Dermis blood vessel endothelial cell (primary cell): ENCODE measurements around the gene KRTAP1-1. TPM values are rescaled to one million over a fixed set of nuclear protein-coding genes. Genes with fewer than 3 reads are reported as not detected.
"Not testable (repeated sequence)": the region's sequence is repeated elsewhere in the genome, so short reads cannot be mapped to it uniquely, and the experiment has no call there.

Experiments used
- DNase-seq: peaks from one replicate; pipeline ENCODE4 v3.0.0; 2010
- total RNA-seq: library from RNA; depleted of rRNA; stranded (reverse); fragments of >200 nt; gene quantifications from 2 replicates; pipeline ENCODE4 v1.2.3, GENCODE V29; 2014

Gene KRTAP1-1
- total RNA-seq, 1 donor from 2014 or later, result not detected

- DNase-seq, result no peak
These were observed 31.3 kb downstream of the KRTAP1-1 start for GRCh38 chr17:41009936-41010335.

DNA sequence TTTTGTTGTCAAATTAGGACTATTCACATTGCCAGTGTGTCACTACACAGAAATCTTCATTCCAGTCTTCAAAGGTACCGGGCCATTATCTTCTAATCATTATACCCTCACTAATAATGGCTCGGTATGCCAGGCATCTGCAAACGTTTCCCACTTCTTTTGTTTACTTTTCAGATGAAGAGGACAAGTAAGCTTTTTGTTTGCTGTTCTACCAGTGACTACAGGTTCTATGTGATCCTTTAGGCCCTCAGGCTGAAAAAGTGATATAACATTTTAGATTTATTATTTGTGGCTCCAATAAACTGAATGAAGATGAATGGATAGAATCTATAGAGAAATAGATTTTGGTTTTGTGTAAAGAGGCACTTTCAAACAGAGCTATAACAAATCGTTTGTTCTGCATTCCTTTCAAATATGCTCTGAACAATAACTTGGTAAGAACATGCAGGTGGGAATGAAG, 31.9 kb downstream of the KRTAP1-1 start:
- no peak for DNase-seq

DNA sequence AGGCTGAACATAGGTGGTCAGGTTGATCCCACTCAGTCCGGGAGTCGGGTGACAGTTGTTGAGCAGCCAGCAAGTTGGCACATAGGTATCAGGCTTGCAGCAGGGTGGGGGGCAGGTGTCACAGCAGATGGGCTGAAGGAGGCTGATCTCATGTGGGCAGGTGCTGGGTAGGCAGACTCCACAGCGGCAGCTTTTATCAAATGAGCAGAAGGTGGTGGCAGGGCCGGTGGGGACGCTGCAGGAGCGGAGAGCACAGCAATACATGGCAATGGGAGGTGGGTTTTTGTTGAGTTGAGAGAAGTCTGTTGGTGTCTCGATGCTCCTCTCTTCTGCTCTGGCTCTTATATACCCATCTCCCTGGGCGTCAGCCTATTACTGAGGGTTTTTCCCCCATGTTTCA, 32.4 kb downstream of the KRTAP1-1 start, which contains the start of gene KRTAP3-1:
TSS of gene KRTAP3-1 (minus strand) at position 318 of the 400 bp plus-strand sequence. CDS start at position 264, 54 bp downstream.
- DNase-seq, result no peak

GRCh38 chr17:41004397-41004796, 36.9 kb downstream of the KRTAP1-1 start:
- DNase-seq, result no peak

GRCh38 chr17:41003926-41004325, 37.3 kb downstream of the KRTAP1-1 start:
- no peak for DNase-seq

GRCh38 chr17:41002814-41003213, 38.4 kb downstream of the KRTAP1-1 start:
- DNase-seq, result no peak

DNA sequence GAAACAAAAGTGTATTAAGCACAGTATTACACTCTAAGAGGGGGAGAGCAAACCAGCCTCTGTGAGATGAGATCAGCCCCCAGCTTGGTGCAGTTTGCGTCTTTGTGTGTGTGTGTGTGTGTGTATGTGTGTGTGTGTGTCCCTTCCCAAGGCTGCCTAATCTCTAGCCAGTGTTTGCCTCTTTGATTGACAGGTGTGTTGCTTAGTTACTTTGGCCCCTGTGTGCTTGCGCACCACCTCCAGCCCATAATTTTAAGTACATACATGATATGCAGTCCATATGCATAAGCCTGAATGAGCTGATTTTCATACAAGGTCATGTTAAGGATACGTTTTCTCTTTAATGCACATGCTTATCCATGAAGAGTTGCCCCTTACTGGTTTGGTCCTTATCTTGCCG, 39.5 kb downstream of the KRTAP1-1 start:
- DNase-seq, result no peak

GRCh38 chr17:40999563-40999962, 41.7 kb downstream of the KRTAP1-1 start, which contains the start of gene KRTAP3-2:
TSS of gene KRTAP3-2 (minus strand) at chr17:40999906. CDS start at chr17:40999853, 53 bp downstream.
- not testable (repeated sequence) for DNase-seq

DNA sequence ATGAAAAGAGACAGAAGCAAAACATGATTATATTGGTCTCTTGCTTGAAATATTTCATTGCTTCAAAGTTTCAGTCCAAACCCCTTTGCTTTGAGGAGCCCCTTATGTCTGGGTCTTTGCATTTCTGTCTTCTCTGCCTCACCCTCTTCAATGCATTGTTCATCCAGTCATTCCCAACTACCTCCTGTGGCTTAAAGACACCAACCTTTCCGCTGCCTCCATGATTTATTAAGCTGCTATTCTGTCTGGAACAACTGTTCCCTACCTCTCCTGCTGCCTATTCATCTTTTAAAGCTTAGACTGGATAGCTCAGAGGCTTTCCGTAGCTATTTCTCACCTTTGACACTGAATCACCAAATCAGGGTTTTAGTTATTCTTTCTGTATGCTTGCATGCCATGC, 43.9 kb downstream of the KRTAP1-1 start:
- no peak for DNase-seq

DNA sequence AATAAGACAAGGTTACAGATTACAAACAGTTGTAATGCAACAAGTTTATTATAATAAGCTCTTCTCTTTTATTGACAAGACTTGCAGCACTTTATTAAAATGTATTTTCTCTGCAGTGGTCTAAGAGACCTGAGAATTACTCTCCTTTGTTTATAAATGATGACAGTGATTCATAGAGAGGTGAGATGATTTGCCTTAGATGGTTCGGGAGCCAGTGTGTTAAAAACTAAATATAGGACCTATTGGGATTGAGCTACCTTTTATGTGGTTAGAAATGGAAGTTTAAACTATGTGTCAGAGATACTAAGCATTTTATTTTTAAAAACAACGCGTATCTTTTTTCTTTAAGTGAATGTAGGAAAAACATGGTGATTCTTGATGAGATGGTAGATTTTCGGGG, 44.4 kb downstream of the KRTAP1-1 start:
- no peak for DNase-seq

GRCh38 chr17:40995116-40995515, 46.1 kb downstream of the KRTAP1-1 start:
- no peak for DNase-seq

- no peak for DNase-seq
These were observed 47.4 kb downstream of the KRTAP1-1 start, which contains the start of gene KRTAP3-3 for GRCh38 chr17:40993839-40994238. TSS of gene KRTAP3-3 (minus strand) at chr17:40994164. CDS start at chr17:40994097, 67 bp downstream.

DNA sequence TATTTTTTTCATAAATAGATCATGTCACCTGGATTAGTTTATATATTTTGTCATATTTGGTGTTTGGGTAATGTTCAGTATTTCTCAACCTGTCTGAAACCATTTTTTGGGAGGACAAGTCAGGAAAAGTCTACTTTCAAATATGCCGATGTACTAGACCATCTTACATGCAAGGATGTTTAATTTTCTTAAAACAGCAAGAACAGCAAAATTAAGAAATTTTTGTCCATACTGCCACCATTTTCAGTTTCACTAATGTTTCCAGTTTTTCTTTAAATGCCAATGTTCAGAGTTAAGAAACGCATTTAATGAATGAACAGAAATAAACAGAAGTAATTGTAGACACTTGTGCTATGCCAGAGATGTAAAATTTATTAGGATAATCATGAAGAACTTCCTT, 48.2 kb downstream of the KRTAP1-1 start:
- no peak for DNase-seq

DNA sequence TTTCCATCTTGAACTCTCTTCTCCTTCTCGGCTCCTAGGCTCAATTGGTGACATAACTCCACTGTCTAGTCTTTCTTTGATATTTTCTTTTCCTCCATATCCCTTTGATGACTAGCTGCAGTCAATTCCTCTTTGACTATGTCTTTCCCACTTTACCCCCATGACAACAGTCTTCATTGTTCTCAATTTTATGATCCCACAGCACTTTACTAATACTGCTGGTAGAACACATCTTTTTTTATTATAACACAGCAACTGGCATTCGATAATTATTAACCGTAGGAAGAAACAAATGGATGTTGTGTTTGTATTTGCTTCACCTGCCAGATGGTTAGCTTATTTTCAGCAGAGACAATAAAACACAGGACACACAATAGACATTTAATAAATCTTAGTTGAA, 48.6 kb downstream of the KRTAP1-1 start:
- no peak for DNase-seq

Other genes starting within 250 kb of the KRTAP1-1 start
- gene KRT28, start 241.5 kb downstream of the KRTAP1-1 start, total RNA-seq, result not detected in 2 replicates
- 4.9 and 5.3 TPM in 2 replicates for gene KRT10, start 218.8 kb downstream of the KRTAP1-1 start, total RNA-seq
- not detected in 2 replicates for gene KRT12, start 174.2 kb downstream of the KRTAP1-1 start, total RNA-seq
- gene KRT20, start 156.2 kb downstream of the KRTAP1-1 start, total RNA-seq, result not detected in 2 replicates
- 0.47 and 1.9 TPM in 2 replicates for gene KRT23, start 103.8 kb downstream of the KRTAP1-1 start, total RNA-seq
- gene KRT39, start 74.5 kb downstream of the KRTAP1-1 start, total RNA-seq, result not detected in 2 replicates
- gene KRT40, start 57.1 kb downstream of the KRTAP1-1 start, total RNA-seq, result not detected in 2 replicates
- gene KRTAP3-3, start 47.3 kb downstream of the KRTAP1-1 start, total RNA-seq, result not detected in 2 replicates
- gene KRTAP3-2, start 41.5 kb downstream of the KRTAP1-1 start, total RNA-seq, result not detected in 2 replicates
- not detected in 2 replicates for gene KRTAP3-1, start 32.3 kb downstream of the KRTAP1-1 start, total RNA-seq
- not detected in 2 replicates for gene KRTAP1-5, start 14.2 kb downstream of the KRTAP1-1 start, total RNA-seq
- not detected in 2 replicates for gene KRTAP1-4, start 11.3 kb downstream of the KRTAP1-1 start, total RNA-seq
- gene KRTAP1-3, start 6.6 kb downstream of the KRTAP1-1 start, total RNA-seq, result not detected in 2 replicates
- not detected in 2 replicates for gene KRTAP2-1, start 5.9 kb upstream of the KRTAP1-1 start, total RNA-seq
- gene KRTAP2-2, start 13.8 kb upstream of the KRTAP1-1 start, total RNA-seq, result not detected in 2 replicates
- not detected in 2 replicates for gene KRTAP2-3, start 18.7 kb upstream of the KRTAP1-1 start, total RNA-seq
- gene KRTAP2-4, start 24.4 kb upstream of the KRTAP1-1 start, total RNA-seq, result not detected in 2 replicates
- not detected in 2 replicates for gene KRTAP4-7, start 42.7 kb upstream of the KRTAP1-1 start, total RNA-seq
- not detected in 2 replicates for gene KRTAP4-8, start 56.7 kb upstream of the KRTAP1-1 start, total RNA-seq
- not detected in 2 replicates for gene KRTAP4-16, start 60.8 kb upstream of the KRTAP1-1 start, total RNA-seq
- gene KRTAP4-9, start 63.9 kb upstream of the KRTAP1-1 start, total RNA-seq, result not detected in 2 replicates
- not detected in 2 replicates for gene KRTAP4-11, start 76.9 kb upstream of the KRTAP1-1 start, total RNA-seq
- gene KRTAP4-12, start 82.7 kb upstream of the KRTAP1-1 start, total RNA-seq, result not detected in 2 replicates
- gene KRTAP4-6, start 99.1 kb upstream of the KRTAP1-1 start, total RNA-seq, result 0.19 TPM in 1 of 2 replicates, not detected in the other
- not detected in 2 replicates for gene KRTAP4-5, start 108.4 kb upstream of the KRTAP1-1 start, total RNA-seq
- not detected in 2 replicates for gene KRTAP4-4, start 119.3 kb upstream of the KRTAP1-1 start, total RNA-seq
- gene KRTAP4-3, start 126.8 kb upstream of the KRTAP1-1 start, total RNA-seq, result not detected in 2 replicates
- not detected in 2 replicates for gene KRTAP4-2, start 136.8 kb upstream of the KRTAP1-1 start, total RNA-seq
- not detected in 2 replicates for gene KRTAP4-1, start 143.5 kb upstream of the KRTAP1-1 start, total RNA-seq
- not detected in 2 replicates for gene KRTAP9-1, start 148.4 kb upstream of the KRTAP1-1 start, total RNA-seq
- gene KRTAP9-2, start 185.2 kb upstream of the KRTAP1-1 start, total RNA-seq, result not detected in 2 replicates
- gene KRTAP9-3, start 191.0 kb upstream of the KRTAP1-1 start, total RNA-seq, result not detected in 2 replicates
- gene KRTAP9-8, start 196.5 kb upstream of the KRTAP1-1 start, total RNA-seq, result not detected in 2 replicates
- gene KRTAP9-4, start 208.2 kb upstream of the KRTAP1-1 start, total RNA-seq, result not detected in 2 replicates
- gene KRTAP9-9, start 213.9 kb upstream of the KRTAP1-1 start, total RNA-seq, result not detected in 2 replicates
- gene KRTAP9-6, start 223.9 kb upstream of the KRTAP1-1 start, total RNA-seq, result not detected in 2 replicates
- not detected in 2 replicates for gene KRTAP9-7, start 234.2 kb upstream of the KRTAP1-1 start, total RNA-seq